ENCODE measurements around the gene TENM3.

DNA sequence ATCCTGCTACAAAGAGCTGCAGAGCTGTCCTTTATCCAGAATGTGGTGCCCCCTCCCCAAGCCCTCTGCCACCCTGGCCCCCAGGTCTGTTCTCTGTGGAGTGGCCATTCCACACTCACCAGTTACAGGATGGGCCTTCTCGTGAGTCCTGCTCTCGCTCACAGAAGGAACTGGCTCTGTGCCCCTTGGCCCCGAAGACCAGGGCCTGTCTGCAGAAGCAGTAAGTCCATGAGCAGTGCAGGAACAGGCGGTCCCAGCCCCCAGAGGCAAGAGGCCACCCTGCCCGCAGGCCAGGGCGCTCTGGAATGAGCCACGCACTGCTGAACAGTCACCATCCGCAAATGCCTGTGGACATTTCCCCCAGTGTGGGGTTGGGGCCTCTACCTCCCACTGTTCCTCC lies 581.8 kb downstream of the TENM3 start:
- TF ChIP-seq POLR2A (IDR thresholded peaks at IDR 0.05; ENCODE audit: low read depth, low read length): no peak
- TF ChIP-seq, protein P1, sequence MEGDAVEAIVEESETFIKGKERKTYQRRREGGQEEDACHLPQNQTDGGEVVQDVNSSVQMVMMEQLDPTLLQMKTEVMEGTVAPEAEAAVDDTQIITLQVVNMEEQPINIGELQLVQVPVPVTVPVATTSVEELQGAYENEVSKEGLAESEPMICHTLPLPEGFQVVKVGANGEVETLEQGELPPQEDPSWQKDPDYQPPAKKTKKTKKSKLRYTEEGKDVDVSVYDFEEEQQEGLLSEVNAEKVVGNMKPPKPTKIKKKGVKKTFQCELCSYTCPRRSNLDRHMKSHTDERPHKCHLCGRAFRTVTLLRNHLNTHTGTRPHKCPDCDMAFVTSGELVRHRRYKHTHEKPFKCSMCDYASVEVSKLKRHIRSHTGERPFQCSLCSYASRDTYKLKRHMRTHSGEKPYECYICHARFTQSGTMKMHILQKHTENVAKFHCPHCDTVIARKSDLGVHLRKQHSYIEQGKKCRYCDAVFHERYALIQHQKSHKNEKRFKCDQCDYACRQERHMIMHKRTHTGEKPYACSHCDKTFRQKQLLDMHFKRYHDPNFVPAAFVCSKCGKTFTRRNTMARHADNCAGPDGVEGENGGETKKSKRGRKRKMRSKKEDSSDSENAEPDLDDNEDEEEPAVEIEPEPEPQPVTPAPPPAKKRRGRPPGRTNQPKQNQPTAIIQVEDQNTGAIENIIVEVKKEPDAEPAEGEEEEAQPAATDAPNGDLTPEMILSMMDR (IDR thresholded peaks at IDR 0.05; ENCODE audit: extremely low read depth in 1 of 2, insufficient read depth in 1 of 2, low read depth in 1 of 2, low read length in 2 of 2): no peak
- no peak for TF ChIP-seq MYC (IDR thresholded peaks at IDR 0.05; ENCODE audit: low read depth, low read length)
- TF ChIP-seq, protein P2, sequence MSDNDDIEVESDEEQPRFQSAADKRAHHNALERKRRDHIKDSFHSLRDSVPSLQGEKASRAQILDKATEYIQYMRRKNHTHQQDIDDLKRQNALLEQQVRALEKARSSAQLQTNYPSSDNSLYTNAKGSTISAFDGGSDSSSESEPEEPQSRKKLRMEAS (IDR thresholded peaks at IDR 0.05; ENCODE audit: insufficient read depth, insufficient read length): no peak
- TF ChIP-seq POLR2AphosphoS5 (IDR thresholded peaks at IDR 0.05; ENCODE audit: insufficient read depth, low read depth, low read length): no peak
- no peak for TF ChIP-seq EZH2 (IDR thresholded peaks at IDR 0.05; ENCODE audit: borderline replicate concordance, low read depth, low read length, severe bottlenecking)
- TF ChIP-seq GATA2 (IDR thresholded peaks at IDR 0.05; ENCODE audit: insufficient read depth, insufficient read length, low read depth, low read length): no peak
